Keratinocyte (primary cell): ENCODE measurements around the gene TTC28. TPM values are rescaled to one million over a fixed set of nuclear protein-coding genes. Genes with fewer than 3 reads are reported as not detected.
"Not testable (repeated sequence)": the region's sequence is repeated elsewhere in the genome, so short reads cannot be mapped to it uniquely, and the experiment has no call there.

ENCODE experiments used
- DNase-seq: peaks from one replicate; pipeline ENCODE4 v3.0.0-alpha.2; 2011; ENCODE audit warnings: low read depth, missing footprints, low spot score
- FAIRE-seq: peaks from 2 replicates; lab custom pipeline; 2011; peaks lifted over from hg19 to GRCh38; lab: Jason Lieb, UNC
- H2AFZ ChIP-seq: 2 replicates; pipeline ENCODE4 v1.6.0; 2012; ENCODE audit warnings: low read length, control low read depth, inconsistent platforms; ENCODE audit not compliant: control insufficient read depth
- H3K27ac ChIP-seq: 2 replicates; pipeline ENCODE4 v1.5.1; 2011; ENCODE audit warnings: low read length; ENCODE audit not compliant: control insufficient read depth, insufficient read depth
- H3K27me3 ChIP-seq: 3 replicates; pipeline ENCODE4 v1.6.0; 2011; ENCODE audit warnings: low read length; ENCODE audit not compliant: control insufficient read depth, insufficient read depth; ENCODE audit errors: extremely low read depth
- H3K36me3 ChIP-seq, 2 experiments: 2 replicates in 1 of 2; 3 replicates in 1 of 2; pipeline ENCODE4 v1.5.1; 2011; ENCODE audit warnings: low read length in 2 of 2, mild to moderate bottlenecking in 1 of 2; ENCODE audit not compliant: control insufficient read depth in 2 of 2, insufficient read depth in 2 of 2; ENCODE audit errors: extremely low read depth in 1 of 2
- H3K4me1 ChIP-seq: 3 replicates; pipeline ENCODE4 v1.5.1; 2011; ENCODE audit warnings: low read length; ENCODE audit not compliant: control insufficient read depth, insufficient read depth; ENCODE audit errors: extremely low read depth
- H3K4me2 ChIP-seq: 3 replicates; pipeline ENCODE4 v1.6.0; 2011; ENCODE audit warnings: low read depth, low read length; ENCODE audit not compliant: control insufficient read depth, insufficient read depth; ENCODE audit errors: extremely low read depth
- H3K4me3 ChIP-seq, 3 experiments: fragments of 200-600 bp in 1 of 3; sonication (generic) in 1 of 3; 2 replicates in 2 of 3; 3 replicates in 1 of 3; pipeline ENCODE4 v1.5.1; 2011 to 2016; ENCODE audit warnings: low read length in 3 of 3, mild to moderate bottlenecking in 3 of 3, control low read depth in 2 of 3, inconsistent platforms in 1 of 3, low read depth in 1 of 3, mixed read lengths in 1 of 3, mixed run types in 1 of 3, moderate library complexity in 1 of 3; ENCODE audit not compliant: control insufficient read depth in 2 of 3, insufficient read depth in 2 of 3; ENCODE audit errors: extremely low read depth in 1 of 3
- H3K79me2 ChIP-seq: 2 replicates; pipeline ENCODE4 v1.6.0; 2012; ENCODE audit warnings: low read length; ENCODE audit not compliant: control insufficient read depth, insufficient read depth
- H3K9ac ChIP-seq: 3 replicates; pipeline ENCODE4 v1.6.0; 2011; ENCODE audit warnings: low read length; ENCODE audit not compliant: control insufficient read depth, insufficient read depth; ENCODE audit errors: extremely low read depth
- H3K9me1 ChIP-seq: 3 replicates; pipeline ENCODE4 v1.6.0; 2011; ENCODE audit warnings: low read length; ENCODE audit not compliant: control insufficient read depth, insufficient read depth; ENCODE audit errors: extremely low read depth
- H3K9me3 ChIP-seq: 2 replicates; pipeline ENCODE4 v1.5.1; 2012; ENCODE audit warnings: low read depth, low read length; ENCODE audit not compliant: control insufficient read depth
- H4K20me1 ChIP-seq: 3 replicates; pipeline ENCODE4 v1.6.0; 2011; ENCODE audit warnings: low read length; ENCODE audit not compliant: control insufficient read depth, insufficient read depth; ENCODE audit errors: extremely low read depth
- CTCF ChIP-seq, 3 experiments: IDR thresholded peaks in 1 of 3; conservative IDR thresholded peaks in 1 of 3; optimal IDR thresholded peaks in 1 of 3; 2 replicates in 2 of 3; 3 replicates in 1 of 3; pipeline versions ENCODE3 to v1.5.1; 2011; ENCODE audit warnings: low read length in 3 of 3, mild to moderate bottlenecking in 3 of 3, moderate library complexity in 2 of 3, control low read depth in 1 of 3, inconsistent platforms in 1 of 3; ENCODE audit not compliant: insufficient read depth in 2 of 3; ENCODE audit errors: extremely low read depth in 1 of 3
- EZH2 ChIP-seq: IDR thresholded peaks from one replicate; pipeline ENCODE4 v1.6.1; 2012; ENCODE audit warnings: inconsistent platforms, mild to moderate bottlenecking, low read length, moderate library complexity
- dilution Hi-C: fragments of 300-500 bp; cut with MboI; formaldehyde crosslinking; loops from one replicate; pipeline ENCODE4 v1.7.0; 2020; ENCODE audit warnings: low sequenced_read_pairs; ENCODE audit not compliant: extremely low pct_ligation_motif_present
- polyA plus RNA-seq, 5 experiments: library from polyadenylated mRNA; depleted of rRNA in 3 of 5; stranded (reverse) in 3 of 5; stranded (forward) in 1 of 5; unstranded in 1 of 5; fragments of >200 nt; gene quantifications; 1 replicate in 1 of 5; 2 replicates in 3 of 5; 3 replicates in 1 of 5; pipeline versions ENCODE4 v1.2.1 to v1.2.3, GENCODE V29; 2011 to 2012; ENCODE audit warnings: missing spikeins in 2 of 5, low read depth in 1 of 5, low replicate concordance in 1 of 5

TTC28 gene
- polyA plus RNA-seq, 1 donor (not counting 4 experiments of a cell fraction or from before 2014, with no cell fraction given) = 0.66 TPM

DNA sequence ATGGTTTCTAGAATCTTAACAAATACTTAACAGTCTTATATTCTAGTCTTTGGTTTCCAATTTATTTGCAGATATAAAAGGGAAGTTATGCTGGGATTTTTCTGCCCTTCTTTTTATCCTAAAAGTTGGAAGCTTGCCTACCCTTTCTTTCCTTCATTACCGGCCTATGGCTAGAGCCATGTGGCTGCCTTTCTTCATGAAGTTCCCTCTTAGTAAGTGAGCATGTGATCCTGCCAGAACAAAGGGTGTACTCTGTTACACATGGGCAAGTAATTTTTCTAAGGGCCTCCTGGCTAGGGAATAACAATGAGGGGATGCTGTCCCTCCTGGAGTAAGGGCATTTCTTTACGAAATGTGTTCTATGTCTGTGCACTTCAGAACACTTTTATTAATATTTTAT, 508.5 kb downstream of the TTC28 start:
- TF ChIP-seq CTCF (optimal IDR thresholded peaks at IDR 0.05 in 1 of 3, IDR thresholded peaks at IDR 0.05 in 1 of 3, conservative IDR thresholded peaks at IDR 0.05 in 1 of 3; ENCODE audit: extremely low read depth in 1 of 3, insufficient read depth in 2 of 3, low read length in 3 of 3) (no peak), EZH2 (no peak)

GRCh38 chr22:28169314-28169713, 510.3 kb downstream of the TTC28 start:
- H3K9me1 ChIP-seq, H3K27me3 ChIP-seq, H3K27ac ChIP-seq, H4K20me1 ChIP-seq, DNase-seq, H3K36me3 ChIP-seq, H3K9ac ChIP-seq, FAIRE-seq, H2AFZ ChIP-seq, dilution Hi-C loops, H3K9me3 ChIP-seq, H3K4me2 ChIP-seq, H3K4me3 ChIP-seq, H3K79me2 ChIP-seq: not testable (repeated sequence)
- peaks cover 23% of the 10 kb centered on the region for H3K4me1 ChIP-seq

More for the DNA sequence above, 508.5 kb downstream of the TTC28 start:
- no peaks in the 10 kb centered on the region for H4K20me1 ChIP-seq
- dilution Hi-C loops = no loop called here
- no peaks in the 10 kb centered on the region for H3K9me1 ChIP-seq
- no peak overlapping the region for H2AFZ ChIP-seq
- H3K79me2 ChIP-seq = no peaks in the 10 kb centered on the region
- H3K9ac ChIP-seq = no peak overlapping the region
- H3K4me2 ChIP-seq = no peak overlapping the region
- no peak overlapping the region for H3K27ac ChIP-seq
- H3K27me3 ChIP-seq = no peaks in the 10 kb centered on the region
- peaks cover 28% of the 10 kb centered on the region for H3K4me1 ChIP-seq
- no peaks in the 10 kb centered on the region for H3K9me3 ChIP-seq
- DNase-seq (no peak), FAIRE-seq (no peak)
- no peak overlapping the region for H3K4me3 ChIP-seq
- H3K36me3 ChIP-seq = no peaks in the 10 kb centered on the region

- dilution Hi-C loops = no loop called here
- H3K27me3 ChIP-seq = no peaks in the 10 kb centered on the region
- H3K27ac ChIP-seq = no peak overlapping the region
- no peak for FAIRE-seq
- H3K4me2 ChIP-seq = no peak overlapping the region
- DNase-seq = no peak
- no peak overlapping the region for H3K4me3 ChIP-seq
- H3K9me1 ChIP-seq = no peaks in the 10 kb centered on the region
- no peaks in the 10 kb centered on the region for H3K36me3 ChIP-seq
- no peak for TF ChIP-seq CTCF (optimal IDR thresholded peaks at IDR 0.05 in 1 of 3, IDR thresholded peaks at IDR 0.05 in 1 of 3, conservative IDR thresholded peaks at IDR 0.05 in 1 of 3; ENCODE audit: extremely low read depth in 1 of 3, insufficient read depth in 2 of 3, low read length in 3 of 3)
- TF ChIP-seq EZH2 = no peak
- no peaks in the 10 kb centered on the region for H3K79me2 ChIP-seq
- H3K9ac ChIP-seq = no peak overlapping the region
- no peaks in the 10 kb centered on the region for H3K9me3 ChIP-seq
- no peaks in the 10 kb centered on the region for H4K20me1 ChIP-seq
- H3K4me1 ChIP-seq = no peaks in the 10 kb centered on the region
- no peak overlapping the region for H2AFZ ChIP-seq
These were observed 523.8 kb downstream of the TTC28 start for GRCh38 chr22:28155808-28156207.
